Lower leg skin (tissue), 4 donors: ENCODE data around the gene MBLAC1. TPM values are rescaled to one million over a fixed set of nuclear protein-coding genes. Genes with fewer than 3 reads are reported as not detected.

Experiments
- DNase-seq, 2 donors: peaks; one replicate each; pipeline ENCODE4 v3.0.0-alpha.2; 2019; ENCODE audit warnings: low spot score in 2 of 2
- H3K4me3 ChIP-seq: fragments of 200-600 bp; sonication (generic); 2 replicates; pipeline ENCODE4 v1.5.1; 2017; ENCODE audit warnings: mild to moderate bottlenecking, low read depth; ENCODE audit not compliant: poor library complexity, severe bottlenecking
- CTCF ChIP-seq, 3 donors: fragments of 450-650 bp; IDR thresholded peaks; one replicate each; pipeline ENCODE4 v1.5.1; 2016; ENCODE audit warnings: antibody characterized with exemption in 3 of 3, mild to moderate bottlenecking in 3 of 3, moderate library complexity in 2 of 3
- POLR2A ChIP-seq, 2 donors: fragments of 450-650 bp; IDR thresholded peaks; one replicate each; pipeline ENCODE4 v1.6.1; 2016 to 2017; ENCODE audit warnings: antibody characterized with exemption in 2 of 2, mild to moderate bottlenecking in 1 of 2, moderate library complexity in 1 of 2
- WGBS, 2 donors: methylation state at CpG; one replicate each; pipeline ENCODE4 v1.1.5; 2018; 5-methylcytosine and 5-hydroxymethylcytosine counted together
- intact Hi-C: fragments of 100-400 bp; cut with DNase I; formaldehyde crosslinking; loops from one replicate; pipeline ENCODE4 v1.15.0; 2023; ENCODE audit warnings: low total_unique reads
- total RNA-seq, 4 donors: library from RNA; depleted of rRNA; stranded (reverse); fragments of >200 nt; gene quantifications; one replicate each; pipeline ENCODE4 v1.1.0, GENCODE V29; 2016

MBLAC1 gene
- total RNA-seq, 4 donors from 2014 or later, result 1.6 to 8.7 (median 6.0) TPM

GRCh38 chr7:100159099-100159623 is 32.4 kb downstream of the MBLAC1 start:
- intact Hi-C loops, result no loop called here
- DNase-seq, result no peak
- 45 to 49% methylated on average over 7 of the region's 7 CpGs for WGBS, 2 donors
- no peak overlapping the region for H3K4me3 ChIP-seq
- TF ChIP-seq POLR2A (IDR thresholded peaks at IDR 0.05), result no peak
- no peak for TF ChIP-seq CTCF (IDR thresholded peaks at IDR 0.05)

- intact Hi-C loops, result no loop called here
- WGBS, 2 donors, result 83 to 94% methylated on average over 11 to 17 of the region's 18 CpGs
- DNase-seq, result no peak
Measured at GRCh38 chr7:100160067-100160466, 33.3 kb downstream of the MBLAC1 start.

GRCh38 chr7:100163006-100163531 is 36.3 kb downstream of the MBLAC1 start:
- no peak for TF ChIP-seq POLR2A (IDR thresholded peaks at IDR 0.05)
- no peak for TF ChIP-seq CTCF (IDR thresholded peaks at IDR 0.05)
- intact Hi-C loops, result no loop called here
- WGBS, 2 donors, result 25 to 39% methylated on average over 4 to 6 of the region's 6 CpGs
- H3K4me3 ChIP-seq, result no peak overlapping the region
- peak in 1 of 2 donors; percentile 75 for DNase-seq

More at GRCh38 chr7:100160067-100160466, 33.3 kb downstream of the MBLAC1 start:
- H3K4me3 ChIP-seq, result no peak overlapping the region
- no peak for TF ChIP-seq POLR2A (IDR thresholded peaks at IDR 0.05)
- TF ChIP-seq CTCF (IDR thresholded peaks at IDR 0.05), result no peak

- TF ChIP-seq CTCF (IDR thresholded peaks at IDR 0.05) (no peak), POLR2A (IDR thresholded peaks at IDR 0.05) (no peak)
- intact Hi-C loops, result no loop called here
- no peak for DNase-seq
- H3K4me3 ChIP-seq, result no peak overlapping the region
- 90 to 92% methylated on average over 5 of the region's 5 CpGs for WGBS, 2 donors
Measured at GRCh38 chr7:100163871-100164270, 37.1 kb downstream of the MBLAC1 start.

GRCh38 chr7:100166317-100166940 is 39.7 kb downstream of the MBLAC1 start:
- H3K4me3 ChIP-seq, result no peak overlapping the region
- intact Hi-C loops, result no loop called here
- TF ChIP-seq POLR2A (IDR thresholded peaks at IDR 0.05) (no peak), CTCF (IDR thresholded peaks at IDR 0.05) (no peak)
- no peak for DNase-seq
- 49 to 60% methylated on average over 16 of the region's 16 CpGs for WGBS, 2 donors
